BE2C (cell line): ENCODE measurements around the gene GPR101.
"Not testable (repeated sequence)": the region's sequence is repeated elsewhere in the genome, so short reads cannot be mapped to it uniquely, and the experiment has no call there.

Experiments used
- DNase-seq: peaks from one replicate; pipeline ENCODE4 v3.0.0-alpha.2; 2020
- H3K27me3 ChIP-seq: fragments of 250-450 bp; sonication (Bioruptor Pico); 2 replicates; pipeline ENCODE4 v1.5.1; 2020; ENCODE audit warnings: mild to moderate bottlenecking
- H3K36me3 ChIP-seq: fragments of 250-450 bp; sonication (Bioruptor Pico); 2 replicates; pipeline ENCODE4 v1.5.1; 2020; ENCODE audit warnings: mild to moderate bottlenecking
- H3K4me1 ChIP-seq: fragments of 250-450 bp; sonication (Bioruptor Pico); 2 replicates; pipeline ENCODE4 v1.5.1; 2020
- H3K4me3 ChIP-seq: 2 replicates; pipeline ENCODE4 v1.5.1; 2011; ENCODE audit warnings: low read depth, low read length
- H3K9me3 ChIP-seq: fragments of 250-450 bp; sonication (Bioruptor Pico); 2 replicates; pipeline ENCODE4 v1.5.1; 2020
- CTCF ChIP-seq: IDR thresholded peaks from 2 replicates; pipeline ENCODE4 v1.5.1; 2012; ENCODE audit warnings: mild to moderate bottlenecking, low read depth, low read length

The GPR101 gene

GRCh38 chrX:137031517-137032340, 2.1 kb downstream of the GPR101 start:
- Histone ChIP-seq H3K36me3 (no peaks in the 10 kb centered on the region), H3K4me3 (peak overlapping the region; percentile 58), H3K27me3 (peaks cover 55% of the 10 kb centered on the region), H3K4me1 (no peaks in the 10 kb centered on the region), H3K9me3 (no peaks in the 10 kb centered on the region)
- TF ChIP-seq CTCF: no peak
- peak; percentile 53 for DNase-seq

- Histone ChIP-seq H3K27me3 (peaks cover 51% of the 10 kb centered on the region), H3K4me3 (no peak overlapping the region)
Measured at GRCh38 chrX:137031039-137031438, 2.8 kb downstream of the GPR101 start.

GRCh38 chrX:137028699-137029098, 5.1 kb downstream of the GPR101 start:
- no peak for DNase-seq
- H3K36me3 ChIP-seq: no peaks in the 10 kb centered on the region
- no peaks in the 10 kb centered on the region for H3K9me3 ChIP-seq
- peaks cover 34% of the 10 kb centered on the region for H3K27me3 ChIP-seq
- H3K4me3 ChIP-seq: no peak overlapping the region
- H3K4me1 ChIP-seq: no peaks in the 10 kb centered on the region
- TF ChIP-seq CTCF: no peak

More at GRCh38 chrX:137031039-137031438, 2.8 kb downstream of the GPR101 start:
- DNase-seq: no peak
- no peak for TF ChIP-seq CTCF
- H3K36me3 ChIP-seq: no peaks in the 10 kb centered on the region
- no peaks in the 10 kb centered on the region for H3K9me3 ChIP-seq
- H3K4me1 ChIP-seq: no peaks in the 10 kb centered on the region

- Histone ChIP-seq H3K4me1 (no peaks in the 10 kb centered on the region), H3K9me3 (no peaks in the 10 kb centered on the region), H3K4me3 (no peak overlapping the region), H3K27me3 (peaks cover 8% of the 10 kb centered on the region), H3K36me3 (no peaks in the 10 kb centered on the region)
- no peak for TF ChIP-seq CTCF
- DNase-seq: no peak
Measured at GRCh38 chrX:137025930-137026329, 7.9 kb downstream of the GPR101 start.

- H3K4me3 ChIP-seq, DNase-seq, H3K27me3 ChIP-seq, H3K9me3 ChIP-seq, H3K36me3 ChIP-seq, H3K4me1 ChIP-seq: not testable (repeated sequence)
Measured at GRCh38 chrX:137000236-137000635, 33.6 kb downstream of the GPR101 start.

- no peak overlapping the region for H3K4me3 ChIP-seq
- TF ChIP-seq CTCF: no peak
- no peaks in the 10 kb centered on the region for H3K9me3 ChIP-seq
- no peak for DNase-seq
- H3K36me3 ChIP-seq: no peaks in the 10 kb centered on the region
- no peaks in the 10 kb centered on the region for H3K4me1 ChIP-seq
- H3K27me3 ChIP-seq: no peaks in the 10 kb centered on the region
Measured at GRCh38 chrX:136999024-136999423, 34.8 kb downstream of the GPR101 start.
